ENCODE results near the gene SLC35F4.

SLC35F4 gene

GRCh38 chr14:57831981-57832380 is 33.9 kb downstream of the SLC35F4 start:
- no peak for DNase-seq
- H3K4me3 ChIP-seq (ENCODE audit: low read depth, low read length) = no peak overlapping the region
- H3K27ac ChIP-seq = no peak overlapping the region
- H3K27me3 ChIP-seq (replicated peaks) = no peaks in the 10 kb centered on the region
- in situ Hi-C loops (cut with HindIII; ENCODE audit: low pct_ligation_motif_present, low sequenced_read_pairs) = no loop called here
- TF ChIP-seq, protein P1, sequence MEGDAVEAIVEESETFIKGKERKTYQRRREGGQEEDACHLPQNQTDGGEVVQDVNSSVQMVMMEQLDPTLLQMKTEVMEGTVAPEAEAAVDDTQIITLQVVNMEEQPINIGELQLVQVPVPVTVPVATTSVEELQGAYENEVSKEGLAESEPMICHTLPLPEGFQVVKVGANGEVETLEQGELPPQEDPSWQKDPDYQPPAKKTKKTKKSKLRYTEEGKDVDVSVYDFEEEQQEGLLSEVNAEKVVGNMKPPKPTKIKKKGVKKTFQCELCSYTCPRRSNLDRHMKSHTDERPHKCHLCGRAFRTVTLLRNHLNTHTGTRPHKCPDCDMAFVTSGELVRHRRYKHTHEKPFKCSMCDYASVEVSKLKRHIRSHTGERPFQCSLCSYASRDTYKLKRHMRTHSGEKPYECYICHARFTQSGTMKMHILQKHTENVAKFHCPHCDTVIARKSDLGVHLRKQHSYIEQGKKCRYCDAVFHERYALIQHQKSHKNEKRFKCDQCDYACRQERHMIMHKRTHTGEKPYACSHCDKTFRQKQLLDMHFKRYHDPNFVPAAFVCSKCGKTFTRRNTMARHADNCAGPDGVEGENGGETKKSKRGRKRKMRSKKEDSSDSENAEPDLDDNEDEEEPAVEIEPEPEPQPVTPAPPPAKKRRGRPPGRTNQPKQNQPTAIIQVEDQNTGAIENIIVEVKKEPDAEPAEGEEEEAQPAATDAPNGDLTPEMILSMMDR (IDR thresholded peaks at IDR 0.05; ENCODE audit: low read depth, low read length, missing control alignments) = no peak
- no peaks in the 10 kb centered on the region for H3K36me3 ChIP-seq (replicated peaks)

GRCh38 chr14:57828713-57829112 is 37.2 kb downstream of the SLC35F4 start:
- TF ChIP-seq, protein P1 (IDR thresholded peaks at IDR 0.05; ENCODE audit: low read depth, low read length, missing control alignments) = no peak
- Histone ChIP-seq H3K27ac (no peak overlapping the region), H3K27me3 (replicated peaks) (no peaks in the 10 kb centered on the region), H3K4me3 (ENCODE audit: low read depth, low read length) (no peak overlapping the region), H3K36me3 (replicated peaks) (no peaks in the 10 kb centered on the region)
- in situ Hi-C loops (cut with HindIII; ENCODE audit: low pct_ligation_motif_present, low sequenced_read_pairs) = no loop called here
- DNase-seq = no peak

GRCh38 chr14:57823015-57823660 is 42.8 kb downstream of the SLC35F4 start:
- Histone ChIP-seq H3K27ac (no peak overlapping the region), H3K4me3 (ENCODE audit: low read depth, low read length) (no peak overlapping the region), H3K36me3 (replicated peaks) (no peaks in the 10 kb centered on the region), H3K27me3 (replicated peaks) (no peaks in the 10 kb centered on the region)
- in situ Hi-C loops (cut with HindIII; ENCODE audit: low pct_ligation_motif_present, low sequenced_read_pairs) = no loop called here
- DNase-seq = no peak
- TF ChIP-seq, protein P1 (IDR thresholded peaks at IDR 0.05; ENCODE audit: low read depth, low read length, missing control alignments) = no peak

DNA sequence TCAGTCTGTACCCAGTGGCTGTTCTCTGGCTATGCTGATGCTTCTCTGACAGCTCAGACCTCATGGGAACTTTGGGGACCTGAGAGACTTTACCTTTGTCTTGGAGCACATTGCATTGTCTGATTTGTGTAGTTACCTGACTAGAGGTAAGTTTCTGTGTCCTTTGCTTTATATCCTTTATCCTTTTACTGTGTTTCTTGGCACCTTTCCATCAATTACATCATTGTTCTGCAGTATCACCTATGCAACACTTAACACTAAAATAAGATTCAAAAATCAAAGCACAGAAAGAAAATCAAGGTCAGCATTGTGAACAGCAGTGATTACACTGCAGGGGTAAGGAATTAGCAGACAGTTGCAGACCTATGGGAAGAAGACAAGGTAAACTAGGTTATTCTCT is 43.8 kb downstream of the SLC35F4 start:
- no peak overlapping the region for H3K4me3 ChIP-seq (ENCODE audit: low read depth, low read length)
- in situ Hi-C loops (cut with HindIII; ENCODE audit: low pct_ligation_motif_present, low sequenced_read_pairs) = no loop called here
- no peak overlapping the region for H3K27ac ChIP-seq
- TF ChIP-seq, protein P1 (IDR thresholded peaks at IDR 0.05; ENCODE audit: low read depth, low read length, missing control alignments) = no peak
- no peaks in the 10 kb centered on the region for H3K36me3 ChIP-seq (replicated peaks)
- no peak for DNase-seq
- no peaks in the 10 kb centered on the region for H3K27me3 ChIP-seq (replicated peaks)

DNA sequence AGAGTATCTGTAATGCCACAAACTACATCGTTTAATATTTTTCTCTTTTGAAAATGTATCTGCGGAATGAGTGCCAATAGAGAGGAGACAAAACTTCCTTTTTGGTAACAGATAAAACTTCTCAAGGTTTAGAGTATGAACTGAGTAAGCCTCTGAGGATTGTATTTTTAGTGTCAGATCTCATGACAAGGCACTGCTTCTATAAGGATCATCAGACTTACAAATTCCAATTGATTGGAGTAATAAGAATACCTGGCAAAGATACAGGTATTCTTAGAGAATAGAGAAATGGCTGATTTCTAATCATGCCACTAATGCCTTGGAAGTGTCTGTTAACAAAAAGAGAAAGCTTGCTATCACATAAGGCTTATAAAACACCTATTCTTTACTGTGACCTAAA is 45.3 kb downstream of the SLC35F4 start:
- DNase-seq = no peak
- in situ Hi-C loops (cut with HindIII; ENCODE audit: low pct_ligation_motif_present, low sequenced_read_pairs) = no loop called here
- Histone ChIP-seq H3K36me3 (replicated peaks) (no peaks in the 10 kb centered on the region), H3K27ac (no peak overlapping the region), H3K4me3 (ENCODE audit: low read depth, low read length) (no peak overlapping the region), H3K27me3 (replicated peaks) (no peaks in the 10 kb centered on the region)
- TF ChIP-seq, protein P1 (IDR thresholded peaks at IDR 0.05; ENCODE audit: low read depth, low read length, missing control alignments) = no peak

GRCh38 chr14:57818511-57818910 is 47.4 kb downstream of the SLC35F4 start:
- Histone ChIP-seq H3K27ac (no peak overlapping the region), H3K36me3 (replicated peaks) (no peaks in the 10 kb centered on the region), H3K27me3 (replicated peaks) (no peaks in the 10 kb centered on the region), H3K4me3 (ENCODE audit: low read depth, low read length) (no peak overlapping the region)
- TF ChIP-seq, protein P1 (IDR thresholded peaks at IDR 0.05; ENCODE audit: low read depth, low read length, missing control alignments) = no peak
- in situ Hi-C loops (cut with HindIII; ENCODE audit: low pct_ligation_motif_present, low sequenced_read_pairs) = no loop called here
- no peak for DNase-seq
